HepG2 (cell line): ENCODE data around the gene RPL22L1. TPM values are rescaled to one million over a fixed set of nuclear protein-coding genes. Genes with fewer than 3 reads are reported as not detected.
A peak's percentile ranks its signal among the peaks of the same experiment; 100 is the strongest.

Experiments used
- DNMT1 ChIP-seq: sonication (generic); formaldehyde crosslinking; IDR thresholded peaks from 2 replicates; pipeline ENCODE4 v1.5.1; 2020; ENCODE audit warnings: mild to moderate bottlenecking, missing genetic modification reagents
- DPF2 ChIP-seq: sonication (generic); formaldehyde crosslinking; IDR thresholded peaks from 2 replicates; pipeline ENCODE4 v1.4.0; 2020; ENCODE audit warnings: mild to moderate bottlenecking, low read depth, missing genetic modification reagents, borderline replicate concordance
- FLYWCH1 ChIP-seq: sonication (generic); formaldehyde crosslinking; IDR thresholded peaks from 2 replicates; pipeline ENCODE4 v1.8.1; 2023; ENCODE audit warnings: mild to moderate bottlenecking, missing genetic modification reagents
- FOXK1 ChIP-seq: sonication (generic); formaldehyde crosslinking; IDR thresholded peaks from 2 replicates; pipeline ENCODE4 v1.4.0; 2020; ENCODE audit warnings: low read depth, missing genetic modification reagents, borderline replicate concordance
- GPN1 ChIP-seq: sonication (generic); formaldehyde crosslinking; IDR thresholded peaks from 2 replicates; pipeline ENCODE4 v1.5.1; 2020; ENCODE audit warnings: missing genetic modification reagents, borderline replicate concordance
- HNRNPK ChIP-seq: fragments of 200-400 bp; formaldehyde crosslinking; IDR thresholded peaks from 2 replicates; pipeline ENCODE4 v1.6.1; 2018; ENCODE audit warnings: low read length, low read depth, moderate library complexity, mild to moderate bottlenecking; ENCODE audit not compliant: poor library complexity, severe bottlenecking
- HOXA9 ChIP-seq: sonication (generic); formaldehyde crosslinking; IDR thresholded peaks from 2 replicates; pipeline ENCODE4 v1.8.1; 2022; ENCODE audit warnings: missing genetic modification reagents, mild to moderate bottlenecking, moderate library complexity, borderline replicate concordance
- KDM3A ChIP-seq: IDR thresholded peaks from 2 replicates; pipeline ENCODE4 v1.6.1; 2018; ENCODE audit warnings: low read depth, missing compliant biosample characterization
- REXO4 ChIP-seq: sonication (generic); formaldehyde crosslinking; IDR thresholded peaks from 2 replicates; pipeline ENCODE4 v1.8.0; 2022; ENCODE audit warnings: missing genetic modification reagents, mild to moderate bottlenecking, borderline replicate concordance
- RFX3 ChIP-seq: IDR thresholded peaks from 2 replicates; pipeline ENCODE4 v1.6.1; 2016; ENCODE audit warnings: missing biosample characterization, missing genetic modification reagents
- SRSF9 ChIP-seq: fragments of 200-400 bp; formaldehyde crosslinking; IDR thresholded peaks from 2 replicates; pipeline ENCODE4 v1.6.1; 2018; ENCODE audit warnings: borderline replicate concordance, mild to moderate bottlenecking, low read depth, low read length; ENCODE audit not compliant: insufficient read depth, poor library complexity, severe bottlenecking
- TOE1 ChIP-seq: sonication (generic); formaldehyde crosslinking; IDR thresholded peaks from 2 replicates; pipeline ENCODE4 v1.4.0; 2020; ENCODE audit warnings: mild to moderate bottlenecking, missing genetic modification reagents
- ZNF12 ChIP-seq: sonication (generic); formaldehyde crosslinking; IDR thresholded peaks from 2 replicates; pipeline ENCODE4 v1.5.0; 2020; ENCODE audit warnings: missing genetic modification reagents
- ZNF441 ChIP-seq: sonication (generic); formaldehyde crosslinking; IDR thresholded peaks from 2 replicates; pipeline ENCODE4 v1.7.0; 2021; ENCODE audit warnings: missing genetic modification reagents, borderline replicate concordance
- polyA plus RNA-seq, 8 experiments: library from polyadenylated mRNA; depleted of rRNA in 3 of 8; stranded (reverse) in 7 of 8; unstranded in 1 of 8; fragments of >200 nt; fragmentation: Illumina TruSeq in 4 of 8; extraction: Trizol in 4 of 8; gene quantifications; 2 replicates each; pipeline versions ENCODE4 v1.2.1 to v1.2.3, GENCODE V29; 2011 to 2016; ENCODE audit warnings: low read depth in 4 of 8, missing spikeins in 1 of 8, mixed read lengths in 1 of 8; ENCODE audit not compliant: insufficient read depth in 1 of 8
- total RNA-seq, 5 experiments: library from RNA; depleted of rRNA; stranded (reverse); fragments of >200 nt; fragmentation: Illumina TruSeq; extraction: Trizol; gene quantifications; 2 replicates each; pipeline ENCODE4 v1.2.3, GENCODE V29; 2016; ENCODE audit warnings: low read depth in 1 of 5
- TF ChIP-seq, protein P1 (sequence below), 2 experiments: sonication (generic) in 1 of 2; formaldehyde crosslinking in 1 of 2; IDR thresholded peaks; 2 replicates each; pipeline versions ENCODE4 v1.5.1 to v1.6.1; 2011 to 2020; ENCODE audit warnings: borderline replicate concordance in 1 of 2, low read depth in 1 of 2, low read length in 1 of 2, mild to moderate bottlenecking in 1 of 2, missing genetic modification reagents in 1 of 2, moderate library complexity in 1 of 2
- TF ChIP-seq, protein P2 (sequence below): fragments of 450-650 bp; IDR thresholded peaks from 2 replicates; pipeline ENCODE4 v1.6.1; 2017; ENCODE audit warnings: mild to moderate bottlenecking
- TF ChIP-seq, protein P3 (sequence below): sonication (generic); formaldehyde crosslinking; IDR thresholded peaks from 2 replicates; pipeline ENCODE4 v1.4.0; 2020; ENCODE audit warnings: missing genetic modification reagents
- TF ChIP-seq, protein P4 (sequence below): IDR thresholded peaks from 2 replicates; pipeline ENCODE4 v1.6.1; 2016; ENCODE audit warnings: control low read depth
- TF ChIP-seq, protein P5 (sequence below): IDR thresholded peaks from 2 replicates; pipeline ENCODE4 v1.6.1; 2016; ENCODE audit warnings: missing genetic modification reagents, missing compliant biosample characterization

The RPL22L1 gene
- total and polyA plus RNA-seq, 2 of the 13 experiments (the other 11 are each of a cell fraction or from before 2014, with no cell fraction given) = 42.7 to 152 TPM

DNA sequence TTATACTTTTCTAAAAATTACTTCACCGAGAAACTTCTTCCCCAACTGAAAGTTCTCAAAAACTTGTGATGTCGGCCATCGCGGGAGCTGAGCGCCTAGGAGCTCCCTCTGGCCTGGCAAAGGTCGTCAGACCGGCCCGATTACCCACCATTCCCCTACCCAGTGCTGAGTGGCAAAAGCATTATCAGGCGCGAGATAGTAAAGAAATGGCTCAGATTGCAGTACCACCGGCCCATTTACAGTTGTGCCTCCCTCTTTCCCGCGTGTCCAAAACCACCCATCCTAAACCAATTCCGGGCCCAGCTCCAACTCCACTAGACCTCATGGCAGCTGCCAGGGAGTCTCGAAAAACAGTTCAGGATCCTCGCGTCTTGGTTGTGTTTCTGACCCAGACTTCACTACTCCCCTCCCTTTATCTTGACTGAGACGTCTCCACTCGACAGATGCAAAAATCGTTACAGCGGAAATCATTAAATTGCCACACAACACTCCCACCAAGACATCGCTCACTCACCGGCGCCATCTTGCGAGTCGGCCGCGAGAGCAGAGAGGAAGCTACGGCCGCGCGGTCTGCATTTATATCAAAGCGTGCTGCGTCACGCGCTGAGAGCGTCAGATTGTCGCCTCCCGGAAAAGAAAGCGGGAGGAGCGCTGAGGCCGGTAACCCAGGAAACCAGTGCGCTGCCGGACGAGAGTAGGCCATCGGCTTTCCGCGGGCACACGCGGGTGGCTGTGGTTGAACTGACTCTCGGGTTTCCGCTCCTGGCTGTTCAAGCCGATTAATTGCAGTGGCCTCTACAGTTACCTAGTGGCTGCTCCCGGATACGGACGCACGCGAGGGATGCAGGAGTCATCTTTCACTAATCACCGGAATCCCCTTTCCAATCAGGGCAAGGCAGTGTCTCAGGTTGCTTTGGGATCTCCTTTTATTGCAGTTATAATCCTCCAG is at the start of gene RPL22L1 (continued):
- TF ChIP-seq, protein P1, sequence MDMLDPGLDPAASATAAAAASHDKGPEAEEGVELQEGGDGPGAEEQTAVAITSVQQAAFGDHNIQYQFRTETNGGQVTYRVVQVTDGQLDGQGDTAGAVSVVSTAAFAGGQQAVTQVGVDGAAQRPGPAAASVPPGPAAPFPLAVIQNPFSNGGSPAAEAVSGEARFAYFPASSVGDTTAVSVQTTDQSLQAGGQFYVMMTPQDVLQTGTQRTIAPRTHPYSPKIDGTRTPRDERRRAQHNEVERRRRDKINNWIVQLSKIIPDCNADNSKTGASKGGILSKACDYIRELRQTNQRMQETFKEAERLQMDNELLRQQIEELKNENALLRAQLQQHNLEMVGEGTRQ (IDR thresholded peaks at IDR 0.05; ENCODE audit: low read depth, low read length) = peak; percentile 61; the same call in 1 of the 2 replicates
- TF ChIP-seq, protein P1 (CRISPR knock-in tag; IDR thresholded peaks at IDR 0.05; ENCODE audit: borderline replicate concordance) = peak; percentile 78; the same call in 1 of the 2 replicates
- TF ChIP-seq FLYWCH1 (no peak), ZNF12 (no peak), REXO4 (CRISPR knock-in tag) (no peak), RFX3 (peak; percentile 72), GPN1 (no peak), SRSF9 (no peak), DPF2 (CRISPR knock-in tag) (no peak), ZNF441 (CRISPR knock-in tag) (peak; percentile 67), FOXK1 (CRISPR knock-in tag) (peak; percentile 75; the same call in 1 of the 2 replicates), DNMT1 (CRISPR knock-in tag) (no peak), TOE1 (no peak), HOXA9 (CRISPR knock-in tag) (no peak), KDM3A (CRISPR knock-in tag) (no peak), HNRNPK (no peak)
- TF ChIP-seq, protein P2, sequence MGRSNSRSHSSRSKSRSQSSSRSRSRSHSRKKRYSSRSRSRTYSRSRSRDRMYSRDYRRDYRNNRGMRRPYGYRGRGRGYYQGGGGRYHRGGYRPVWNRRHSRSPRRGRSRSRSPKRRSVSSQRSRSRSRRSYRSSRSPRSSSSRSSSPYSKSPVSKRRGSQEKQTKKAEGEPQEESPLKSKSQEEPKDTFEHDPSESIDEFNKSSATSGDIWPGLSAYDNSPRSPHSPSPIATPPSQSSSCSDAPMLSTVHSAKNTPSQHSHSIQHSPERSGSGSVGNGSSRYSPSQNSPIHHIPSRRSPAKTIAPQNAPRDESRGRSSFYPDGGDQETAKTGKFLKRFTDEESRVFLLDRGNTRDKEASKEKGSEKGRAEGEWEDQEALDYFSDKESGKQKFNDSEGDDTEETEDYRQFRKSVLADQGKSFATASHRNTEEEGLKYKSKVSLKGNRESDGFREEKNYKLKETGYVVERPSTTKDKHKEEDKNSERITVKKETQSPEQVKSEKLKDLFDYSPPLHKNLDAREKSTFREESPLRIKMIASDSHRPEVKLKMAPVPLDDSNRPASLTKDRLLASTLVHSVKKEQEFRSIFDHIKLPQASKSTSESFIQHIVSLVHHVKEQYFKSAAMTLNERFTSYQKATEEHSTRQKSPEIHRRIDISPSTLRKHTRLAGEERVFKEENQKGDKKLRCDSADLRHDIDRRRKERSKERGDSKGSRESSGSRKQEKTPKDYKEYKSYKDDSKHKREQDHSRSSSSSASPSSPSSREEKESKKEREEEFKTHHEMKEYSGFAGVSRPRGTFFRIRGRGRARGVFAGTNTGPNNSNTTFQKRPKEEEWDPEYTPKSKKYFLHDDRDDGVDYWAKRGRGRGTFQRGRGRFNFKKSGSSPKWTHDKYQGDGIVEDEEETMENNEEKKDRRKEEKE = no peak
- TF ChIP-seq, protein P3, sequence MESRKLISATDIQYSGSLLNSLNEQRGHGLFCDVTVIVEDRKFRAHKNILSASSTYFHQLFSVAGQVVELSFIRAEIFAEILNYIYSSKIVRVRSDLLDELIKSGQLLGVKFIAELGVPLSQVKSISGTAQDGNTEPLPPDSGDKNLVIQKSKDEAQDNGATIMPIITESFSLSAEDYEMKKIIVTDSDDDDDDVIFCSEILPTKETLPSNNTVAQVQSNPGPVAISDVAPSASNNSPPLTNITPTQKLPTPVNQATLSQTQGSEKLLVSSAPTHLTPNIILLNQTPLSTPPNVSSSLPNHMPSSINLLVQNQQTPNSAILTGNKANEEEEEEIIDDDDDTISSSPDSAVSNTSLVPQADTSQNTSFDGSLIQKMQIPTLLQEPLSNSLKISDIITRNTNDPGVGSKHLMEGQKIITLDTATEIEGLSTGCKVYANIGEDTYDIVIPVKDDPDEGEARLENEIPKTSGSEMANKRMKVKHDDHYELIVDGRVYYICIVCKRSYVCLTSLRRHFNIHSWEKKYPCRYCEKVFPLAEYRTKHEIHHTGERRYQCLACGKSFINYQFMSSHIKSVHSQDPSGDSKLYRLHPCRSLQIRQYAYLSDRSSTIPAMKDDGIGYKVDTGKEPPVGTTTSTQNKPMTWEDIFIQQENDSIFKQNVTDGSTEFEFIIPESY = peak; percentile 17; the same call in 1 of the 2 replicates
- TF ChIP-seq, protein P4, sequence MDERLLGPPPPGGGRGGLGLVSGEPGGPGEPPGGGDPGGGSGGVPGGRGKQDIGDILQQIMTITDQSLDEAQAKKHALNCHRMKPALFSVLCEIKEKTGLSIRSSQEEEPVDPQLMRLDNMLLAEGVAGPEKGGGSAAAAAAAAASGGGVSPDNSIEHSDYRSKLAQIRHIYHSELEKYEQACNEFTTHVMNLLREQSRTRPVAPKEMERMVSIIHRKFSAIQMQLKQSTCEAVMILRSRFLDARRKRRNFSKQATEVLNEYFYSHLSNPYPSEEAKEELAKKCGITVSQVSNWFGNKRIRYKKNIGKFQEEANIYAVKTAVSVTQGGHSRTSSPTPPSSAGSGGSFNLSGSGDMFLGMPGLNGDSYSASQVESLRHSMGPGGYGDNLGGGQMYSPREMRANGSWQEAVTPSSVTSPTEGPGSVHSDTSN (CRISPR knock-in tag) = 0 out of 2 replicates have a peak, but pooled peaks have one; percentile 14
- TF ChIP-seq, protein P5, sequence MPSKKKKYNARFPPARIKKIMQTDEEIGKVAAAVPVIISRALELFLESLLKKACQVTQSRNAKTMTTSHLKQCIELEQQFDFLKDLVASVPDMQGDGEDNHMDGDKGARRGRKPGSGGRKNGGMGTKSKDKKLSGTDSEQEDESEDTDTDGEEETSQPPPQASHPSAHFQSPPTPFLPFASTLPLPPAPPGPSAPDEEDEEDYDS (CRISPR knock-in tag) = peak; percentile 99
